Karpas-422 (cell line): Measurements from ENCODE around the gene SLC6A8. TPM values are rescaled to one million over a fixed set of nuclear protein-coding genes. Genes with fewer than 3 reads are reported as not detected.
A peak's percentile ranks its signal among the peaks of the same experiment; 100 is the strongest.

Source experiments
- DNase-seq: peaks from one replicate; pipeline ENCODE4 v3.0.0-alpha.2; 2015
- H2AFZ ChIP-seq: fragments of 200-600 bp; sonication (generic); 2 replicates; pipeline ENCODE4 v1.6.1; 2014; ENCODE audit warnings: antibody characterized with exemption, low read length, mixed read lengths
- H3K27ac ChIP-seq: fragments of 200-600 bp; sonication (generic); 2 replicates; pipeline ENCODE4 v1.5.1; 2014; ENCODE audit warnings: mild to moderate bottlenecking, low read length, moderate library complexity
- H3K27me3 ChIP-seq: fragments of 200-600 bp; sonication (generic); 2 replicates; pipeline ENCODE4 v1.6.1; 2014; ENCODE audit warnings: low read length, mixed read lengths
- H3K36me3 ChIP-seq: fragments of 200-600 bp; sonication (generic); 2 replicates; pipeline ENCODE4 v1.6.1; 2014; ENCODE audit warnings: low read length, mixed read lengths; ENCODE audit not compliant: insufficient read depth
- H3K4me1 ChIP-seq: fragments of 200-600 bp; sonication (generic); 2 replicates; pipeline ENCODE4 v1.6.1; 2014; ENCODE audit warnings: mild to moderate bottlenecking, low read length, mixed read lengths
- H3K4me2 ChIP-seq: fragments of 200-600 bp; sonication (generic); 2 replicates; pipeline ENCODE4 v1.6.1; 2014; ENCODE audit warnings: low read length, low read depth, mild to moderate bottlenecking; ENCODE audit not compliant: poor library complexity, severe bottlenecking
- H3K4me3 ChIP-seq: fragments of 200-600 bp; sonication (generic); 2 replicates; pipeline ENCODE4 v1.5.1; 2014; ENCODE audit warnings: mild to moderate bottlenecking, antibody characterized with exemption, low read length, mixed read lengths
- H3K79me2 ChIP-seq: fragments of 200-600 bp; sonication (generic); 2 replicates; pipeline ENCODE4 v1.6.1; 2014; ENCODE audit warnings: mild to moderate bottlenecking, low read length, mixed read lengths
- H3K9ac ChIP-seq: fragments of 200-600 bp; sonication (generic); 2 replicates; pipeline ENCODE4 v1.6.0; 2014; ENCODE audit warnings: low read length
- H3K9me2 ChIP-seq: fragments of 200-600 bp; sonication (generic), shearing (Covaris generic); replicated peaks from 2 replicates; pipeline ENCODE4 v1.6.0; 2014; ENCODE audit warnings: mild to moderate bottlenecking, low read length, moderate library complexity; ENCODE audit not compliant: insufficient read depth
- H3K9me3 ChIP-seq: fragments of 300-700, 200-600 bp; sonication (generic); 2 replicates; pipeline ENCODE4 v1.6.1; 2014; ENCODE audit warnings: low read length, mixed read lengths
- H4K20me1 ChIP-seq: fragments of 200-600 bp; sonication (generic); 2 replicates; pipeline ENCODE4 v1.6.1; 2014; ENCODE audit warnings: mild to moderate bottlenecking, antibody characterized with exemption, low read length, low read depth; ENCODE audit not compliant: insufficient read depth
- total RNA-seq: library from RNA; depleted of rRNA; stranded (reverse); fragments of >200 nt; shearing (Covaris generic); gene quantifications from 2 replicates; pipeline ENCODE4 v1.2.3, GENCODE V29; 2014; ENCODE audit warnings: low replicate concordance

Gene SLC6A8
- total RNA-seq, 1 experiment from 2014 or later, result not detected

DNA sequence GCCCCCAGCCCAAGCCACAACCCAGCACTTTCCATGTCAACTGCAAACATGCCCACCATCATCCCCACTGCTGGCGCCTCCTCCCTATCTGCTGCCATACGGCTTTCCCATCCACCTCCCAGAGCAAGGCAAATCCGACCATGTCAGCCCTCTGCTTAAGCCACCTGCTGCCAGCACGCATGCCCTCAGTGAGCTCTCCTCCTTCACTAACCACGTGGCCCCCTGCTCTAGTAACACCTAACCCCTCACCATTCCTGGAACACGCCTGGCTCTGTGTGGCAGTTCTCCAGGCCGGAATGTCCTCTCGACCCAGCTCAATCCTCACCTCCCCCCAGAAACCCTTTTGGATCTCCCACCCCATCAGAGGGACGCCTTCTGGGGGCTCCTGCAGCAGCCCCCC, 19.1 kb downstream of the SLC6A8 start:
- Histone ChIP-seq H3K27me3 (no peaks in the 10 kb centered on the region), H4K20me1 (0 out of 2 replicates have a peak, but pooled peaks cover 3% of the 10 kb centered on the region), H3K9ac (no peak overlapping the region)

DNA sequence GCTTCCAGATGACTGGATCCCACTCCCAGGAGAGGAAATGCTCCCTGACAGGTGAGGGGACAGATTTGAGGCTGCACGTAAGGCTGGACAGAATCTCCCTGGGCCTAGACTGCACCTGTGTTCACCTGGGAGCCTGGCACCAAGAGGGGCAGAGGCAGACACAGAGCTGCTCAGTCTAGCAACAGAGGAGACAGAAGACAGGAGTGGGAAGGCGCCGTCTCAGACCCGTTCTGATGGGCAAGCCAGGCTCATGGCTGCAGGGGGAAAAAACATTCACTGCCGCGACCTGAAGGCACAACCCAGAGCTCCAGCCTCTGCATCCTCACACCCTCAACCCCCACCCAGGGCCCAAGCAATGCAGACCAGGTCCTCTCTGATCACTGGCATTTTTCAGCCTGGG, 19.7 kb downstream of the SLC6A8 start:
- H3K36me3 ChIP-seq, result no peaks in the 10 kb centered on the region
- no peak overlapping the region for H3K27ac ChIP-seq
- no peaks in the 10 kb centered on the region for H3K4me1 ChIP-seq
- H3K27me3 ChIP-seq, result no peaks in the 10 kb centered on the region
- no peak overlapping the region for H3K9ac ChIP-seq
- 0 out of 2 replicates have a peak, but pooled peaks cover 3% of the 10 kb centered on the region for H4K20me1 ChIP-seq
- H3K79me2 ChIP-seq, result no peaks in the 10 kb centered on the region
- H3K9me3 ChIP-seq, result no peaks in the 10 kb centered on the region
- H2AFZ ChIP-seq, result no peak overlapping the region
- H3K4me3 ChIP-seq, result no peak overlapping the region
- H3K9me2 ChIP-seq, result no peaks in the 10 kb centered on the region
- DNase-seq, result no peak
- no peak overlapping the region for H3K4me2 ChIP-seq

More for the DNA sequence above, 19.1 kb downstream of the SLC6A8 start:
- Histone ChIP-seq H2AFZ (no peak overlapping the region), H3K4me3 (no peak overlapping the region), H3K4me2 (no peak overlapping the region), H3K27ac (no peak overlapping the region), H3K36me3 (no peaks in the 10 kb centered on the region), H3K9me2 (no peaks in the 10 kb centered on the region), H3K79me2 (no peaks in the 10 kb centered on the region), H3K4me1 (no peaks in the 10 kb centered on the region), H3K9me3 (no peaks in the 10 kb centered on the region)
- DNase-seq, result no peak

DNA sequence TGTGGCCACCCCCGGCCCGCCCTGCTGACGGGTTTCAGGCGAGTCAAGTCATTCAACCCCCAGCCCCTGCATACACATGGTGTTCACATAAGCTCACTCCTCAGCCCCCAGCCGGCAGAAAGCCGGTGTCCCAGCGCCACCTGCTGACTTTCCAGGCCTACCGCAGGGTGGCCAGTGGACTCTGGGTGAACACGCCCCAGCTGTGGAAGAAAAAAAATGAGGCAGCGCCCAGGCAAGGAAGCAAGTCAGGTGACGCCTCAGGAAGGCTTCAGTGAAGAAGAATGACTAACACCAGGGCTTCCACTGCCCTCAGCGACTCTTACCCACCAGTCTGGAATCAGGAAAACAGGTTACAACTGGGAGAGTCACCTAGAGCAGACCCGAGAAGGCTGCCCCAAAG, 20.7 kb downstream of the SLC6A8 start:
- Histone ChIP-seq H3K36me3 (no peaks in the 10 kb centered on the region), H3K27me3 (no peaks in the 10 kb centered on the region), H2AFZ (no peak overlapping the region), H3K9ac (no peak overlapping the region), H3K9me2 (no peaks in the 10 kb centered on the region), H3K79me2 (no peaks in the 10 kb centered on the region), H3K4me3 (no peak overlapping the region), H3K27ac (no peak overlapping the region), H4K20me1 (0 out of 2 replicates have a peak, but pooled peaks cover 3% of the 10 kb centered on the region), H3K4me1 (no peaks in the 10 kb centered on the region), H3K4me2 (no peak overlapping the region), H3K9me3 (no peaks in the 10 kb centered on the region)
- peak; percentile 85 for DNase-seq

DNA sequence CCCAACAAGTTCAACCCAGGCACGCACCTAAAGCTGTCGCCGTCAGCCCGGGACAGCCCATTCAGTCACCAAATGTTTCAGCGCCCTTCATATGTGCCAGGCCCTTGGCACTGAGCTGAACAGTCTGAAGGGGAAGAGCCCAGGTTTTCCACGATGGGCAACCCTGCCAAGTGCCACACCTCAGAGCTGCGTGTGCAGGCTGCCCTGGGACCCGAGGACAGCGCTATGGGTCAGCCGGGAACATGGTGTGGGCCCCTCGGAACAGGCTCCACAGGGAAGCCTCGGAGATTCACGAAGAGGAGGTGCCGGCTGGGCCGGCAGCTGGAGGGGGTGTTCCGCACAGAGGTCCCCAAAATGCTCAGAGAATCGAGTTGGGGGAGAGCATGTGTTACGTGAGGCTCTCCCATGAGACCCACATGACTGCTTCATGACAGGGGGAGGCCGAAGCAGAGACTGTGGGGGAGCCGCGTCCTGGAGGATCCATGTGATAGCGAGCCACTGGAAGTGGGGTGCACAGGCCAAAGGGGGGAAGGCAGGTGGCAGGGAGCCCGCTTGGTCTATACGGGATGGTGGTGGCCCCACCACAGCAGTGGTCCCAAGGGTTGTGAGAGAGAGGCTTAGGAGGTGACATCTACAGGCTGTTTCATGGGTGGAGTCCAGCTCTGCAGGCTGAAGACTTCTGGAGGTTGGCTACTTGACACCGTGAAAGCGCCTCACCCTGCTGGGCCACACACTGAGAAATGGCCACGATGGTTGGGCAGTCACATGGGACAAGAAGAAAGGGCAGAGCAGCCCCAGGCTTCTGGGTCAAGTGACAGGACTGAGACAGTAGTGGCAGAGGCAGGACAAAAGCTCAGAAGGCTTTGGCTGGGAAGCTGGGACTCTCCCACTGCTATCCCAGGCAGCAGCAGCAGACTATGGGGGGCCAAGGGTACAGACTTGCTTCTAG, 22.3 kb downstream of the SLC6A8 start:
- H3K27ac ChIP-seq, result no peak overlapping the region

DNA sequence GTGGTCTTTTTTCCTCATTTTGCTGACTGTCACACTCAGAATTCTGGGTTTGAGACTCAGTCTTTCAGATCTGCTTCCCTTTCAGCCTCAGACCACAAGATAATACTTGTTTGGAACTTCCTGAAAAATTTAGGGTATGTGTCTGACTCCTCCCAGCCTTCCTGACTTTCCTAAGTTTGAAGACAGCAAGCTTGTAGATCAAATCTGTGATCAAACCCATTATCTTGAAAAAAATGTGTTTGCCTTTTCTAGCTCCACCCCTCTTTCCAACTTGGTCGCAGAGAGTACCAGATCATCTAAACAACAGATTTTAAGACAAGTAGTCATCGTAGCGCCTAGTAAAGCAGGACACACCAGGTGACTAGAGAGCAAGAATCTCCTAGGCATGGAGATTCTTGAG, 26.5 kb downstream of the SLC6A8 start:
- Histone ChIP-seq H2AFZ (no peak overlapping the region), H3K4me3 (no peak overlapping the region), H3K9ac (no peak overlapping the region), H3K9me3 (no peaks in the 10 kb centered on the region), H3K79me2 (no peaks in the 10 kb centered on the region; the same call in 1 of the 2 replicates), H3K9me2 (no peaks in the 10 kb centered on the region), H3K36me3 (peaks cover 9% of the 10 kb centered on the region; the same call in 1 of the 2 replicates), H3K27me3 (no peaks in the 10 kb centered on the region), H3K4me1 (peaks cover 4% of the 10 kb centered on the region), H3K4me2 (no peak overlapping the region), H4K20me1 (no peaks in the 10 kb centered on the region), H3K27ac (no peak overlapping the region)
- no peak for DNase-seq

More for the DNA sequence above, 22.3 kb downstream of the SLC6A8 start:
- no peak overlapping the region for H3K4me3 ChIP-seq
- no peaks in the 10 kb centered on the region for H3K9me3 ChIP-seq
- H3K9ac ChIP-seq, result no peak overlapping the region
- no peak overlapping the region for H3K4me2 ChIP-seq
- H2AFZ ChIP-seq, result no peak overlapping the region
- no peaks in the 10 kb centered on the region; the same call in 1 of the 2 replicates for H3K36me3 ChIP-seq
- 0 out of 2 replicates have a peak, but pooled peaks cover 3% of the 10 kb centered on the region for H4K20me1 ChIP-seq
- H3K79me2 ChIP-seq, result no peaks in the 10 kb centered on the region
- no peak for DNase-seq
- H3K9me2 ChIP-seq, result no peaks in the 10 kb centered on the region
- H3K4me1 ChIP-seq, result no peaks in the 10 kb centered on the region
- no peaks in the 10 kb centered on the region for H3K27me3 ChIP-seq

DNA sequence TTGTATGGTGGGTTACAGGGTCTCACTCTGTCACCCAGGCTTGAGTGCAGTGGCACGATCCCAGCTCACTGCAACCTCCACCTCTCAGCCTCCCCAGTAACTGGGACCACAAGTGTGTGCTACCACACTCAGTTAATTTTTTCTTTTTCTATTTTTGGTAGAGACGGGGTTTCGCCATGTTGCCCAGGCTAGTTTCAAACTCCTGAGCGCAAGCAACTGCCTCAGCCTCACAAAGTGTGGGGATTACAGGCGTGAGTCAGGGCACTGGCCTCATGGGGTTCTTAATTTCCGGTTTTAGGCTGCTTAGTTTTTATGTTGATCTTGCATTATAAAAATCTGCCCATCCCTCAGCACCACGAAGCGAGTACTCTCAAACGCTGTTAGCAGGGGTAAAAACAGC, 29.7 kb downstream of the SLC6A8 start:
- no peak overlapping the region for H3K9ac ChIP-seq
- peaks cover 9% of the 10 kb centered on the region for H3K4me1 ChIP-seq
- H3K9me2 ChIP-seq, result no peaks in the 10 kb centered on the region
- peaks cover 7% of the 10 kb centered on the region; the same call in 1 of the 2 replicates for H4K20me1 ChIP-seq
- no peak overlapping the region for H3K27ac ChIP-seq
- H3K36me3 ChIP-seq, result peaks cover 17% of the 10 kb centered on the region
- no peak overlapping the region for H3K4me3 ChIP-seq
- peaks cover 12% of the 10 kb centered on the region for H3K79me2 ChIP-seq
- H3K27me3 ChIP-seq, result no peaks in the 10 kb centered on the region
- no peak for DNase-seq
- no peaks in the 10 kb centered on the region for H3K9me3 ChIP-seq
- no peak overlapping the region for H3K4me2 ChIP-seq
- no peak overlapping the region for H2AFZ ChIP-seq

DNA sequence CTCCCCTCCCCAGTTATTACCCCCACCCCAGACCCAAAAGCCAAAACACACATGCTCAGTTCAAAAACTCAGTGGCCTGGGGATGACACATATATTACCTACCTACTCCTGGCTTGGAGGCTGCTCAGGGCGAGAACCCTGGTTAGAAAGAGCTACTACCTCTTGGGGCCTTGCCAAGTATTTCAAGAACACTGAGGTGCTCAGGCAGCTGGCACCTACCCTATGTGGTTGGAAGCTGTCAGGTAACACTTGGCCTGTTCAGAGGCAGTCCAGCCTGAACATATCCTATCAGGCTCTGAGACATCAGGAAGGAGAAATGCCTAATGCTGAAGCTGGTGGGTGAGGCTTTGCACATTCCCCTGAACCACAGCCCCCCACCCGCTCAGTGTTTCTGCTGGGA, 31.5 kb downstream of the SLC6A8 start:
- Histone ChIP-seq H3K27ac (no peak overlapping the region), H2AFZ (no peak overlapping the region), H3K27me3 (no peaks in the 10 kb centered on the region), H3K9me3 (no peaks in the 10 kb centered on the region), H4K20me1 (peaks cover 17% of the 10 kb centered on the region; the same call in 1 of the 2 replicates), H3K4me1 (peaks cover 14% of the 10 kb centered on the region), H3K9me2 (no peaks in the 10 kb centered on the region), H3K9ac (no peak overlapping the region), H3K79me2 (peaks cover 24% of the 10 kb centered on the region), H3K4me2 (no peak overlapping the region), H3K4me3 (no peak overlapping the region), H3K36me3 (peaks cover 17% of the 10 kb centered on the region)
- no peak for DNase-seq

DNA sequence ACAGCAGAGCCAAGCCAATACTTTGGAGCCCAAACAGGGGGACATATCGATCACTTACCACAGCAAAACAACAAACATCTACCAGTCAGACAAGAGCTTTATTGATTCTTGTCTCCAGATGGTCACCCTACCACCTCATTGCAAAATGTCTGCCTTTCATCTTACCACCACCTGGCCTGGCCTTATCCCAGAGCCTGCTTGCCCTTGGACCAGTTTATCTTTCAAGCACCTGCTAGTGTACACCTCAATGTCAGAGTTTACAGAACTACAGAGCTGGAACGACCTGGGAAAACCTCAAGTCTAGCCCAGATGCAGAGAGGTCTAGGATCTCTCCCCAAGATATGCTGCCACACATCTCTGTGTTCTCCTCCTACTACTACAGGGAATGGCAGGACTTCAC, 32.0 kb downstream of the SLC6A8 start:
- H2AFZ ChIP-seq, result no peak overlapping the region
- H3K27me3 ChIP-seq, result no peaks in the 10 kb centered on the region
- no peaks in the 10 kb centered on the region for H3K9me2 ChIP-seq
- H3K4me1 ChIP-seq, result peaks cover 14% of the 10 kb centered on the region
- no peak overlapping the region for H3K4me2 ChIP-seq
- peaks cover 24% of the 10 kb centered on the region for H3K79me2 ChIP-seq
- DNase-seq, result no peak
- peaks cover 17% of the 10 kb centered on the region for H3K36me3 ChIP-seq
- no peak overlapping the region for H3K27ac ChIP-seq
- no peak overlapping the region for H3K9ac ChIP-seq
- H3K9me3 ChIP-seq, result no peaks in the 10 kb centered on the region
- H4K20me1 ChIP-seq, result peaks cover 17% of the 10 kb centered on the region; the same call in 1 of the 2 replicates
- no peak overlapping the region for H3K4me3 ChIP-seq
